GM19240 (cell line): ENCODE results near the gene MGAT5B.

Source experiments
- DNase-seq: peaks from one replicate; pipeline ENCODE4 v3.0.0; 2011; ENCODE audit warnings: low spot score; ENCODE audit not compliant: insufficient read length

MGAT5B gene

DNA sequence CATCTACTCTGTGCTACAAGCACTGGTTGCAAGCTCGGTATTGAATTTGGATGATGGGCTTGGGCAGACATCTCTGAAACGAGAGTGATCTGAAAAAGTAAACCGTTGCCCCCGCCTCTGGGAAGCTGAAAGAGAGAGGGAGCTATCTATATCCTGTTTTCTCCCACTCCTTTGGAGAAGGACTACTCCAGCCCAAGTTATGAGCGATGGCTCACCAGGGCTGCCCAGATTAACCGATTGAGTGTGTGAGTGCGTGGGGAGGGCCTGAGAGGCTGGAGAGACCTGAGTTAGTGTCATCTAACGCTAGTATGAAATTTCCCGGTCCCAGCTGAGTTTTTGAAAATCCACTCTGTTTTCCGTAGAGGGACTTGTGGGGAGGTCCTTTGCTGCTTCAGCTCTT lies 11.5 kb downstream of the MGAT5B start:
- no peak for DNase-seq

DNA sequence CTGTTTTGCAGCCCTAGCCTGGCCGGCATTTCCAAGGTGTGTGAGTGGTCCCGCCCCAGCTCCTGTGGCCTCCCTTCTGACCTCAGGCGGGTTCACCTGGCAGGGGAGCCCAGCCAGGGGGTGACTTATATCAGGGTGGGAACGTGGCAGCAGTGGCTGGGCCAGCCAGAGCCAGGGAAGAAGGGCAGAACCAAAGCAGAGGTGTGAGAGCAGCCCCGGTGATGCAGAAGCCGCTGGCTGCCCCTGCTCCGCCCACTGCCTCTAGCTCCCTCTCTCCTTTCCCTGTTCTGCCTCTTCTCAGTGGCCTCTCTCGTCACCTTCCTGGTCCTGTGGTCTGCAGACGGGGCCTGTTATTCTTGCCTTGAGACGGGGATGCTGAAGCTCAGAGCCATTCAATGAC lies 12.1 kb downstream of the MGAT5B start:
- DNase-seq: no peak

DNA sequence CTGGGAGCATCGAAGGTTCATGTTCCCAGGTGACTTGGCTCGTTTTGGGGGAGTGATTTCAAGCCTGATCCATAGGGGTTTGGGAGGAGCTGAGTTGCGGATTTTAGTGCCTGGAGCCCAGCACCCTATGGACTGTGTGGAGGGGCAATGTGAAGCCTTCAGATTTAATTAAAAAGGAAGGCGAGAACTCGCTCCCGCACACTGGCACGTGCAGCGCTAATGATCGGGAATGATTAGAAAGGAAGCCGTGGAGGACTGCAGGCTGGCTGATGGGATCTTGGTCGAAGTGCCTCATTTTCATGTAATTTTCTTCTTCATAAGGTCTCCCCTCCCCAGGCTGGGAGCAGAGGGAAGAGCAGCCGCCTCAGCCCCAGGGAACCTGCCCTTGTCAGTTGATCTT lies 12.8 kb downstream of the MGAT5B start:
- no peak for DNase-seq

DNA sequence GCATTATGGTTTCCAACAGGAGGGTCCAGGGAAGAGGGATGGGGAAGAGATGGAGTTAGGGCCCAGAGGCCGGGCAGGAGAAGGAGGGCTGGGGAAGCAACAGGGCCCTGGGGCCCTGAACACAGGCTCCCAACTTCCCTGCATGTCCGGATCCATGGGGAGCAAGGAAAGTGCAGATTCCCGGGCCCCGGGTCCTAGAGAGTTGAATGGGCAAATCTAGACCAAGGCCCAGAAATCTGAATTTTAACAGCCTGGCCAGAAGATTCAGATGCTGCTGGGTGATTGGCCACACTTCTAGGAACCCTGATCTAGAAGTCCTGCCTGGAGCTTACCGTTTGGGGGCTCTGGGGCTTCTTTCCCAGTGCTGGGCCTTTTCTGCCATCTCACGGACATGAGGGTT lies 13.2 kb downstream of the MGAT5B start:
- no peak for DNase-seq

DNA sequence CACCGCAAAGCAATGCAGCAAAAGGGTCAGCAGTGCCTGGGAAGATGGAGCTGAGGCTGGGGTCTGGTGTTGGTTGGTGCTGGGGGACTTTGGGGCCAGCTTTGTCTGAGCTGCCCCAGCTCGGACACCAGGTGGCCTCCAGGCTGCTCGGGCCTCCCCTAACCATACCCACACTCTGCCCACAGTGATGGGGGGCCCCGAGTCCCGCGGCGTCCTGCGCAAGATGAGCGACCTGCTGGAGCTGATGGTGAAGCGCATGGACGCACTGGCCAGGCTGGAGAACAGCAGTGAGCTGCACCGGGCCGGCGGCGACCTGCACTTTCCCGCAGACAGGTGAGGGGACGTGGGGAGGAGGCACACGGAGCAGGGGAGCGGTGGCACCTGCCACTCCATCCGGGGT lies 13.8 kb downstream of the MGAT5B start:
- DNase-seq: no peak

DNA sequence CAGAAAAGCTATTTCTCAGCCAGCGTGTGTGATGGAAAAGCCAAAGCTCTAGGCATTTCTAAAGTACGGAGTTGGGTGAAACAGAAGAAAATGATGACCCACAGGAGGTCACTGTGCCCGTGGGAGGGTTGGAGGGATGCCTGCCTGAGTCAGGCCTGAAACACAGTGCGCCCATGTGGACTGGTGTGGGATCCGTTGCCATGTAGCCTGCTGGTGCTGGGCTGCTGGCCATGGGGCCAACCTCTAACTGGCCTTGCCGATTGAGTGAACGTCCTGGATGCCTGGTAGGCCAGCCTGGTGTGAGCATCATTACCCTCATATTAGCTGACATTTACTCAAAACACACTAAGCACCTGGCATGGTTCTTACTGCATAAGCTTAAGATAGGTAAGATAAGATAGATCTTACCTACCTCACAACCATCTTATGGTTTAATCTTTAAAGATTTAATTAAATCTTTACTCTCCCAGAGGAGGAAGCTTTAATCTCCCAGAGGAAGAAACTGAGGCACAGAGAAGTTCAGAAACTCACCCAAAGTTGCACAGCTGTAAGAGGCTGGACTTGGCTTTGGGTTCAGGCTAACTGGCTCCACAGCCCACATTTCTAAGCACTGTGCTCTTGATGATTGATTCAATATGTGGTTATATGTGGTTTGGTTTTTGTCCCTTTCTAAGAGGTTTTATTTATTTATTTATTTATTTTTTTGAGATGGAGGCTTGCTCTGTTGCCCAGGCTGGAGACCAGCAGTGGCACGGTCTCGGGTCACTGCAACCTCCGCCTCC lies 15.7 kb downstream of the MGAT5B start:
- DNase-seq: no peak

DNA sequence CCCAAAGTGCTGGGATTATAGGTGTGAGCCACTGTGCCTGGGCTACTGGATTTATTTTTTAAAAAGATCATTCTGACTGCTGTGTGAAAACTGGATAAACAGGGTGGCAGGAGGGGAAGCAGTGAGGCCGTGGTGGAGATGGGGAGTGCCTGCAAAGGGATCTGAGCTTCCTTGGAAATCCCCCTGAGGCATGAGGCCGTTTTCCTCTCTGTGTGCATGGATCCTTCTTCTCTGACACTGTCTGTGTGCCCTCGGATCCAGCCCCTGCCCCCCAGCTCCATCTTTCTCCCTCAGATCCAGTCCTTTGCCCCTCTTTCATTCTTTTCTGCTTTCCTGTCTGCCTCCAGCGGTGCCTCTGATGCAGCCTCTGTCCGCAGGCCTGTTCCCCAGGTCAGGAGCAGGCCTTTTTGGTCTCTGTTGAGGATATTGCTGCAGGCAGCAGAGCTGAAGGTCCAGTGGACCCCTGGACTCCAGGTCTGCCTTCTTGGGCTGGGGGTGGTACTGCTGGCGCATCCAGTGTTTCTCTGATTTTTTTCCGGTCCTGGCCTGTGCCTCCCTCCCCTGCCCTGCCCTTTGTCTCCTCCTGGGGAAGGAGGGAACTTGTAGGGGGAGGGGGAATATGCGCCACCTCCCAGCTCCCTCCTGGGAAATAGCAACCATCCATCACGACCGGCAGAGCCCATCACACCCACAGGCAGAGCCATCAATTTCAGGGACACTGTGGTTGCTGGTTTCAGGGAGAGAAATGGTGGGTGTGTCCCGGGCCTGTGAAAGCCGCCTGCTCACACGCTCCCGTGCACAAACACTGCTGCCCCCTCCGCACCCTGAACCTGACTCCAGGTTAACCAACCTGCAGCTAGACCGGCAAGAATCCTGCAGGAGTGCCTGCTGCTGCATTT lies 17.0 kb downstream of the MGAT5B start:
- no peak for DNase-seq

DNA sequence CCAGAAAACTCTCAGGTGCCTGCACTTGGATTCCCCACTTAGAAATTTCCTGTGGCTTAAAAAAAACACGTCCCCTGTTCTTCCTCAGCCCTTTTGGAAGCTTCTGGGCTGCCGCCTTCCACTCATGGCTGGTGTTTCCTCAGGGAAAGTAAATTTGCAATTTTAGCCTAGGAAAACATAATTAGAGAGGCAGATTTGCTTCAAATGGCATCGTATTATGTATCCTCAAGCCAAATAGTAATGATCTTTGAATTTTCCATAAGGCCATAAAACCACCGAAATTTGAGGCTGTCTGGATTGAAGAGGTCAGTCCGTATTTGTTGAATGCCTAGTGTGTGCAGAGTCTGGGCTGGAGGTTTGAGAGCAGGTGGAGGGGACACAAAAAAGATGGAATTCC lies 17.7 kb downstream of the MGAT5B start:
- DNase-seq: no peak

DNA sequence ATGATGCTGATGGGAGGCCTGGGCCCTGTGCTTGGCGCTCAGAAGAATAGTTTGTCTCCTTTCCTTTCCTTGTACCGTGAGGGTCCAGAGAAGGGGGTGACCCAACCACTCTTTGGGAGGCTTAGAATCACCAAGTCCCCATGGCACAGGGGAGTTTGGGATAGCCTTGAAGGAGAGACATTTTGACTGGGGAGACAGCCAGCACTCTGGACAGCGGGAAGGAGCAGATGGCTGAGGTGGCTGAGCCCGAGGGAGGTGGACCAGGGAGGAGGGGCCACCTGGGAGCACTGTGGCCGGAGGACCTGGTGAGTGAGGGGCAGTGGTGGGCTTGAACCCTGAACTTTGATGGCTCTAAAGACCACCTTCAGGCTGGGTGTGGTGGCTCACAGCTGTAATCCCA lies 18.2 kb downstream of the MGAT5B start:
- DNase-seq: no peak

DNA sequence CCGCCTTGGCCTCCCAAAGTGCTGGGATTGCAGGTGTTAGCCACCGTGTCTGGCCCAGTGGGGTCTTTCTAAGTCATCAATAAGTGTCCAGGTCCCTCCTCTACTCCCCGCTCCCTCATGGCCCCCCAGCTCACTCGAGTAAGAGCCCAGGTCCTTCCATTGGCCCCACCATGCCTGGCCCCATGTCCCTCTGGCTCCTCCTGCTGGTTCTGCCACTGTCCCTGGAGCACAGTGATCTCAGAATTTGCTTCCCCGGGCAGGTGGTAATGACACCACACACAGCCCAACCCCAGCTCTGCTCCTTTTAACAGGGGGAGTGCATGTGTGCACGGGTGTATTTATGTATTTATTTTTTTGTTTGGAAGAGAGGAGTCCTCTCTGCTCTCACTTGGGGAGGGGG lies 19.6 kb downstream of the MGAT5B start:
- DNase-seq: no peak

DNA sequence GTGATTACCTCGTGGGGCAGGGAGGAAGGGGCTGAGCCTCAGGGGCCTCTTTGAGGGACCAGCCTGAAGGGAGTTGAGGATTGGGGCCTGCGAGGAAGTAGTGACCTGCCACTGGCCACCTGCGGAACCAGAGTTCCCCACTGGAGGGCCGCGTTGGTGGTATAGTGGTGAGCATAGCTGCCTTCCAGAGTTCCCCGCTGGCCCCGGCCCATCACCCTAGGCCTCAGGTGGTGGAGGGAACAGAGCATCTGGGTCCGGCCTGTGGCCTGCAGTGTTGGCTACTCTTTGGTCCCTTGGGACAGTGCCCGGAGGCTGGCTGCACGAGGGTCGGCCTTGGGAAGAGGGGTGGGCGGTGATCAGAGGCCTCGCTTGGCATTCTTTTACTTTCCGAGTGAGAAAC lies 20.5 kb downstream of the MGAT5B start:
- no peak for DNase-seq

DNA sequence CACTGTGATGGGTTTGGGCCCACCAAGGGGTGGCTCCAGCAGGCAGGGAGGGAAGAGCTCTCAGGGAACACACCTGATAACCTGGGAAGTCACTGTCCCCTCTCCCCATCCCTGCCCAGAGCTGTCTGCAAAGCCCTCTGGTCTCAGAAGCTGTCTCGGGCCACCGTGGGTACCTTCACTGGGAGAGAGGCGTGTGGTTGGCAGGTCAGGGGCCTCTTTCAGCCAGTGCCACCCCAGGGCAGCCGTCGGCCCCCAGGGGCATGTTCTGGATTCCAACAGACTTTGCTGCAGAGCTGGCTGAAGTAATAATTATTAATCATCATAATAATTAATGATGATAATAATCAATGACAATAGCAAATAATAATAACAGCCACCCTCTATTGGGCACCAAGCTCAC lies 21.1 kb downstream of the MGAT5B start:
- DNase-seq: no peak

DNA sequence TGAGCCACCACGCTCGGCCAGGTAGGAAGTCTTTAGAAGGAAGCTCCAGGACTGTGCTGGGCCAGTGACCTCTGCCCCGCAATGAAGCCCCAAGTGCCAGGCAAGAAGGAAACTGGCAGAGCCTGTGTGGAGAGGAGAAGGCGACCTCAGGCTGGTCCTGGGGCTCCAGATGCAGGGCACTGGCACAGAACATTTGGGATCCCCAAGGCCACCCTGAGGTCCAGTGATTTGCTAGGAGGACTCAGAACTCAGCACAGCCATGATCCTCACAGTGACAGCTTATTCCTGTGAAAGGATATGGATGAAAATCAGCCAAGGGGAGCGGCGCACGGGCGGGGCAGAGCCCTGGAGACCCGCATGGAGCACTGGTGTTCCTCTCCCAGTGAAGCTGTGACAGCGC lies 24.1 kb downstream of the MGAT5B start:
- no peak for DNase-seq

DNA sequence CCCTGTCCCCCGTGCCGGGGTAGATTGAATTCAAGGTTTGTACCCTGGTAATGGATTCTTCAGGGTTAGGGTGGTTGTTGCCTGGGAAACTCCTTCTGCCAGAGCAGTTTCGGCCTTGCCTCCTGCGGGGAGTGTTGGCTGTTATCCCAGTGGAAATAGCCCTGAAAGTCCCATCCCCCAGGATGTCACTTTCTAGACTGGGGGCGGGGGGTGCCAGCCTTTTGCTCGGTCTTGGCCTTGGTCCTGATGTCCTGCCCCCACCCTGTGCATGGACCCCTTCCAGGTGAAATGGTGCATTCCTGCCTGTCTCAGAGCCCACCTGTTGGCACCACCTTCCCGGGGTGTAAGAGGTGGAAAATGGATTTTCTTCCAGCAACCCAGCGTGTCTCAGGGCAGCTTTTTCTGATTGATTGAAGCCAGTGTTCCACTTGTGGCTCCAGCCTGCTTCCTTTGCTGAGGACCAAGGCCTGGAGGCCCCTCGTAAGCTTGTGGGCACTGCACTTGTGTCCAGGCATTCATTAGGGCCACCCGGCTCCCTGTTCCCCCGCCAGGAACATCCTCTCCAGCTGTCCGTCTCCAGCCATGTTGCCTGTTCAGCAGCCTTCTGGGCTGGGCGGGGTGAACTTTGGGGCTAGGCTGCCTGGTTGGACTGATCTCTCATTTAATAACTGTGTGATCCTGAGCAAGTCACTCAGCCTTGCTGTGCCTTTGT lies 25.6 kb downstream of the MGAT5B start:
- no peak for DNase-seq

DNA sequence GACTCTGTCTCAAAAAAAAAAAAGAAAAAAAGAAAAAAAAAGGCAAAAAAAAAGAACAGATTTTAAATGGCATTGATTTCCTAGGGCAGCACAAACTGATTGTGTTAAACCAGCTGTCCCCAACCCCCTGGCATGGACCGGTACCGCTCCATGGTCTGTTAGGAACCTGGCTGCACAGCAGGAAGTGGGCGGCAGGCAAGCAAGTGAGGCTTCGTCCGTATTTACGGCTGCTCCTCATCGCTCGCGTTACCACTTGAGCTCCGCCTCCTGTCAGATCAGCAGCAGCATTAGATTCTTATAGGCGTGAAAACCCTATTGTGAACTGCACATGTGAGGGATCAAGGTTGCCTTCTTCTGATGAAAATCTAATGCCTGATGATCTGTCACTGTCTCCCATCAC lies 26.6 kb downstream of the MGAT5B start:
- DNase-seq: no peak

DNA sequence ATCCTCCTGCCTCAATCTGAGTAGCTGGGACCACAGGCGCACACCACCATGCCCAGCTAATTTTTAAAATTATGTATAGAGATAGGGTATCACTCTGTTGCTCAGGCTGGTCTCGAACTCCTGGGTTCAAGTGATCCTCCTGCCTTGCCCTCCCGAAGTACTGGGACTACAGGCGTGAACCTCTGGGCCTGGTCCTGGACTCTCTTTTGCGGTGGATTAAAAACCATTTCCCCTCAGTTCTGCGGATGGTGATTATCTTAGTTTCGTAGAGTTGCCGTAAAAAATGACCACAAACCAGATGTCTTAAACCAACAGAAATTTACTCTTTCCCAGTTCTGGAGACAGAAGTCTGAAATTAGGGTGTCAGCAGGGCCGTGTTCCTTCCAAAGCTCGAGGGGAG lies 28.8 kb downstream of the MGAT5B start:
- DNase-seq: no peak

DNA sequence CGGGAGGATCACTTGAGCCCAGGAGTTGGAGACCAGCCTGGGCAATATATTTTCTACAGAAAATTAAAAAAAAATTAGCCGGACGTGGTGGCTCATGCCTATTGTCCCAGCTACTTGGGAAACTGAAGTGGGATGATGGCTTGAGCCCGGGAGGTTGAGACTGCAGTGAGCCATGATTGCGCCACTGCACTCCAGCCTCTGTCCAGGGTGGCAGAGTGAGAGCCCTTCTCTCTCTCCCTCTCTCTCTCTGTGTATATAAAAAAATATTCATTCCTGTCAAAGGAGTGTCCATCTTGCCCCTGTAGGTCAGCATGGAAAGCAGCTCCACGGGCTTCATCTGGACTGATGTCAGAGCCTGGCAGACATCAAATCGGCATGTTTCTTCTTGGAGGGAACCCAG lies 31.2 kb downstream of the MGAT5B start:
- no peak for DNase-seq

DNA sequence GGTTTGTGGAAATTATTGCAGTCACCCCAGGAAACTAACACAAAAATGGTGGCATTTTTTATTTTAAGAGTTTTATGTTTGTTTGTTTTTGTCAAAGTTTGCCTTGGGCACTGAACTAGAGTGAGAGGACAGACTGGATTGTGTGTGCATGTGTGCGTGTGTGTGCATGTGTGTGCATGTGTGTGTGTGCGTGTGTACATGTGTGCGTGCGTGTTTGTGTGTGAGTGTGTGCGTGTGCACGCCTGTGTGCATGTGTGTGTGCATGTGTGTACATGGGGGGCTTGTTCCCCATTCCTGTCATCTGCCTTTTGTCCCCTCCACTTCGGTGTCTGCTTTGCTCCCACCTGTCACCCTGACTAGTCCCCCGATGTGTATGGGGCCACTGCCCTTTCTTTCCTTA lies 32.5 kb downstream of the MGAT5B start:
- no peak for DNase-seq

DNA sequence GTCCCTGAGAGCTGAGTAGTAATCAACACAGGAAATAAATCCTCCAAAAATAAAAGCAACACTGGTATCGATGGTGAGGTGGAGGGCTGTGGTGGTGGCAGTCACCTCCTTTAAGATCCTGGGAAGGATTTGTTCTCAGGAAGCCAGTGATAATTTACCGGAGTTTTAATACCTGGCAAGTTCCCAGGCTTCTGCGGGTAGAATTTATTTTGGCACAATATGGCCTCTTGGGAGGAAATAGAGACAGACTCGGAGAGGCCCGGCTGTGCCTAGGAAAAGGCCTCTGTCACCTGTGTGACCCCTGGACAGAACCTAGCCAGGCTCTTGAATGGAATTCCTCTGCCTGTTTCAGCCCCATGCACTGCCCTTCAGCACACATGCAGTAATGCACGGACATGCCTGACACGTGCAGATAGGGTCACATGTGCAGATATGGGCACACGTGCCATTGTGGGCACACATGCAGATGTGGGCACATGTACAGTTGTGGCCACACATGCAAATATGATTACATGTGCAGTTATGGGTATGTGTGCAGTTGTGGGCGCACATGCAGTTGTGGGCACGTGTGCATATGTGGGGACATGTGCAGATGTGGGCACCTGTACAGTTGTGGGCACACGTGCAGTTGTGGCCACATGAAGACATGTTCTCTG lies 33.5 kb downstream of the MGAT5B start:
- no peak for DNase-seq

DNA sequence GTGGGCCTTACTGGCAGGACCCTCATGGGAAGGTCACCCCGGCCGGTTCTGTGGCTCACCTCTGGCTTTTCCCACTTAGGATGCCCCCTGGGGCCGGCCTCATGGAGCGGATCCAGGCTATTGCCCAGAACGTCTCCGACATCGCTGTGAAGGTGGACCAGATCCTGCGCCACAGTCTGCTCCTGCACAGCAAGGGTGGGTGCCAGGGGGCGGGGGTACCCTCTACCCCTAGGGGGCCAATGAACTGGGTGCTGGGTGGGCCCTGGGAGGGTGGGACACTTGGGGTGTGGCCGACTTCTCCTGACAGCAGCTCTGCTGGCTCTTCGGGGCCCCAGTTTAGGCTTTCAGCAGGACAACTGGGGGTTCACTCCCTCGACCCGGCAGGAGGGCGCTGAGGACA lies 34.3 kb downstream of the MGAT5B start:
- no peak for DNase-seq

DNA sequence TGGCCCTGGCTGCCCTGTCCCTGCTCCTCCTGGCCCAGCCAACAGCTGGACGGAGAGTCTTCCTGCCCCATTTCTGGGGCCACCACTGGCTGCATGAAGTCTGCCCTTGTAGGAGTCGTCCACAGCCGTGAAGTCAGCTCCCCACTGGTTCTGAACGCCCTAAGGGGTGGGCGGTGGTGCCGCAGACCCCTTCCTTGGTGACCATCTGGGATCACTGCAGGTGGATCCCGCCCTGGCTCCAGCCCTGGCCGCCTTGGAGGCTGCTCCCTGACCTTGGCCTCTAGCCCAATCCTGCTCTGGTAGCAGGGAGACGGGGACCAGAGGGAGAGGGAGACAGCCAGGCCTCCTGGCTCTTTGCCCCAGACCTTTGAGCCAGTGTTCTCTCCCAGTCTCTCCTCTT lies 35.4 kb downstream of the MGAT5B start:
- no peak for DNase-seq

DNA sequence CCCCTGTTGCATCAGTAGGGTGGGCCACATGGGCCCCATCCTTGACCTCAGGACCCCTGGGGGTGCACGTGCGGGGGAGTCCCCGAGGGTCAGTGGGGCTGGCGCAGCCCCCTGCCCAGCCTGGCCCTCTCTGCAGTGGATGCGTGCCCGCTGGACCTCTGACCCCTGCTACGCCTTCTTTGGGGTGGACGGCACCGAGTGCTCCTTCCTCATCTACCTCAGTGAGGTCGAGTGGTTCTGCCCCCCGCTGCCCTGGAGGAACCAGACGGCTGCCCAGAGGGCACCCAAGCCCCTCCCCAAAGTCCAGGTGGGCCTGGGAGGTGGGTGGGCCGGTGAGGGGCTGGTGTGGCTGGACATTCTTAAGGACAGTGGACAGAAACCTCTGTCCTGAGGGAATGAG lies 35.9 kb downstream of the MGAT5B start:
- no peak for DNase-seq
